ENCODE results near the gene NFE2L3. TPM values are rescaled to one million over a fixed set of nuclear protein-coding genes. Genes with fewer than 3 reads are reported as not detected.
A peak's percentile ranks its signal among the peaks of the same experiment; 100 is the strongest.

NFE2L3 gene
- total and polyA plus RNA-seq, 2 experiments from 2014 or later, result 6.5 to 10.0 TPM

- Histone ChIP-seq H3K9me2 (replicated peaks; ENCODE audit: insufficient read depth) (no peaks in the 10 kb centered on the region), H3K27ac (peak overlapping the region; percentile 71), H3K4me3 (no peak overlapping the region), H4K20me1 (ENCODE audit: insufficient read depth, poor library complexity, severe bottlenecking) (no peaks in the 10 kb centered on the region), H3K4me1 (ENCODE audit: insufficient read depth) (peaks cover 25% of the 10 kb centered on the region), H3K9me3 (ENCODE audit: low read depth) (no peaks in the 10 kb centered on the region), H3K4me2 (peak overlapping the region; percentile 57), H3K36me3 (replicated peaks; ENCODE audit: insufficient read depth, low read depth) (no peaks in the 10 kb centered on the region), H3K79me2 (peaks cover 42% of the 10 kb centered on the region), H3K27me3 (peaks cover 20% of the 10 kb centered on the region), H2AFZ (no peak overlapping the region)
- TF ChIP-seq EZH2phosphoT487 (IDR thresholded peaks at IDR 0.05; ENCODE audit: low read depth, severe bottlenecking, unreplicated experiment) (no peak), EZH2 (IDR thresholded peaks at IDR 0.05; ENCODE audit: borderline replicate concordance) (no peak), CTCF (IDR thresholded peaks at IDR 0.05; ENCODE audit: poor library complexity) (no peak)
- 63% methylated on average over 8 of the region's 8 CpGs for WGBS (ENCODE audit: low lambda C conversion rate, missing lambda C conversion rate)
- DNase-seq (ENCODE audit: low spot score), result no peak
Measured at GRCh38 chr7:26155531-26156375, 3.8 kb downstream of the NFE2L3 start.

DNA sequence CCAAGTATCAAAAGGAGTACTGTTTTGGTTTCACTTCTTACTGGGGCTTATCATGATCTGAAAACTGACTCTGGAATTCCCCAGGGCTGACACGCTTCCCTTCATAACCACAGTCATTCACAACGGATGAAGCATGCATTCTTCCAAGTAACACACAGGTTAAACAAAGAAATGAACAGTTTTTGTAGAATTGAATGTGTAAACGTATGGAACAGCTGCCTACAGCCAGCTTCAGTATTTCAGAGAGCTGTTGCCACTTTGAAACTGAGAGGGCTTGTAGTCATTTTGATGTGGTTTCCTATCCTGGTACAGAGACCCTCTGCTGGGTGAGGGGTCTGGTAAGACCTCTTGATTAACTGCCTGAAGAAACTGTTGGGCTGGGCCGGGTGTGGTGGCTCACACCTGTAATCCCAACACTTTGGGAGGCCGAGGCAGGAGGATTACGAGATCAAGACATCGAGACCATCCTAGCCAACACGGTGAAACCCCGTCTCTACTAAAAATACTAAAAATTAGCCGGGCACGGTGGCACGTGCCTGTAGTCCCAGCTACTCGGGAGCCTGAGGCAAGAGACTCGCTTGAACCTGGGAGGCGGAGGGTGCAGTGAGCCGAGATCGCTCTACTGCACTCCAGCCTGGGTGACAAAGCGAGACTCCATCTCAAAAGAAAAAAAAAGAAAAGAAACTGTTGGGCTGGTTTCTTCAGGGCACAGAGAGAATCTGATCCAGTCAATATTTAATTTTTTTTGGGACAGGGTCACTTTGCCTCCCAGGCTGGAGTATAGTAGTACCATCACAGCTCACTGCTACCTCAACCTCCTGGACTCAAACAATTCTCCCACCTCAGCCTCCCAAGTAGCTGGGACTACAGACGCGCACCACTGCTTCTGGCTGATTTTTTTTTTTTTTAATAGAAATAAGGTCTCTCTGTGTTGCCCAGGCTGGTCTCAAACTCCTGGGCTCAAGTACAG, 4.7 kb downstream of the NFE2L3 start:
- peaks cover 15% of the 10 kb centered on the region for H3K27me3 ChIP-seq
- peak; percentile 51 for DNase-seq (ENCODE audit: low spot score)
- H3K4me1 ChIP-seq (ENCODE audit: insufficient read depth), result peaks cover 25% of the 10 kb centered on the region
- TF ChIP-seq CTCF (IDR thresholded peaks at IDR 0.05; ENCODE audit: poor library complexity) (no peak), EZH2 (IDR thresholded peaks at IDR 0.05; ENCODE audit: borderline replicate concordance) (no peak), EZH2phosphoT487 (IDR thresholded peaks at IDR 0.05; ENCODE audit: low read depth, severe bottlenecking, unreplicated experiment) (no peak)
- no peaks in the 10 kb centered on the region for H4K20me1 ChIP-seq (ENCODE audit: insufficient read depth, poor library complexity, severe bottlenecking)
- H3K4me2 ChIP-seq, result peak overlapping the region; percentile 57
- H2AFZ ChIP-seq, result no peak overlapping the region
- no peaks in the 10 kb centered on the region for H3K36me3 ChIP-seq (replicated peaks; ENCODE audit: insufficient read depth, low read depth)
- peaks cover 42% of the 10 kb centered on the region for H3K79me2 ChIP-seq
- H3K9me3 ChIP-seq (ENCODE audit: low read depth), result no peaks in the 10 kb centered on the region
- H3K27ac ChIP-seq, result peak overlapping the region; percentile 84
- 82% methylated on average over 20 of the region's 20 CpGs for WGBS (ENCODE audit: low lambda C conversion rate, missing lambda C conversion rate)
- no peak overlapping the region for H3K4me3 ChIP-seq
- H3K9me2 ChIP-seq (replicated peaks; ENCODE audit: insufficient read depth), result no peaks in the 10 kb centered on the region

DNA sequence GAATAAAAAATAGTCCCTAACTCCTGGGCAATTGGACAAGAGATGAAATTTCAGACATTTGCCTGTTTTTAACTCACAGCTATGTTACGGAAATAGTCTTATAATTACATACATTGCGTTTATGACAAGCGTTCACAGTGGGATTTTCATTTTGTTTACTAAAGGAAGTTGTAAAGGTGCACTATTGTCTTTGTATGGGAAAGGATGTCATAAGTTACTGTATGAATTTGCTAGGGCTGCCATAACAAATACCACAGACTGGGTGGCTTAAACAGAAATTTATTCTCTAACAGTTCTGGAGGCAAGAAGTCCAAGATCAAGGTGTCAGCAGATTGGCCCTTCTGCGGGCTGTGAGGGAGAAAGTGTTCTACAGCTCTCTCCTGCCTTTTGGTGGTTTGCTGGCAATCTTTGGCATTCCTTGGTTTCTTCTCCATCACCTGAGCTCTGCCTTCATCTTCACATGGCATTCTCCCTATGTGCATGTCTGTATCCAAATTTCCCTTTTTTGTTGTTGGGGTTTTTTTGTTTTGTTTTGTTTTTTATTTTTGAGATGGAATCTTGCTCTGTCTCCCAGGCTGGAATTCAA, 5.6 kb downstream of the NFE2L3 start:
- Histone ChIP-seq H3K4me1 (ENCODE audit: insufficient read depth) (peaks cover 25% of the 10 kb centered on the region), H3K9me3 (ENCODE audit: low read depth) (no peaks in the 10 kb centered on the region), H2AFZ (no peak overlapping the region), H3K4me2 (no peak overlapping the region), H3K27me3 (peaks cover 15% of the 10 kb centered on the region), H3K27ac (no peak overlapping the region), H4K20me1 (ENCODE audit: insufficient read depth, poor library complexity, severe bottlenecking) (no peaks in the 10 kb centered on the region), H3K79me2 (peaks cover 42% of the 10 kb centered on the region), H3K4me3 (no peak overlapping the region), H3K36me3 (replicated peaks; ENCODE audit: insufficient read depth, low read depth) (no peaks in the 10 kb centered on the region), H3K9me2 (replicated peaks; ENCODE audit: insufficient read depth) (no peaks in the 10 kb centered on the region)
- no peak for TF ChIP-seq EZH2 (IDR thresholded peaks at IDR 0.05; ENCODE audit: borderline replicate concordance)
- no peak for TF ChIP-seq EZH2phosphoT487 (IDR thresholded peaks at IDR 0.05; ENCODE audit: low read depth, severe bottlenecking, unreplicated experiment)
- TF ChIP-seq CTCF (IDR thresholded peaks at IDR 0.05; ENCODE audit: poor library complexity), result no peak
- 72% methylated on average over 4 of the region's 4 CpGs for WGBS (ENCODE audit: low lambda C conversion rate, missing lambda C conversion rate)
- DNase-seq (ENCODE audit: low spot score), result no peak

Data from hepatocyte (in vitro differentiated cells).